Spleen (tissue), 7 donors: ENCODE data around the gene PRKCH.

ENCODE experiments used
- CTCF ChIP-seq, 11 experiments: fragments of 200-600 bp in 7 of 11; fragments of 450-650 bp in 4 of 11; sonication (generic) in 4 of 11; IDR thresholded peaks in 8 of 11; conservative IDR thresholded peaks in 3 of 11; 1 replicate in 7 of 11; 2 replicates in 4 of 11; pipeline versions ENCODE4 v1.4.0 to v1.8.0; 2016 to 2021; ENCODE audit warnings: antibody characterized with exemption in 11 of 11, inconsistent platforms in 4 of 11, mild to moderate bottlenecking in 1 of 11
- POLR2A ChIP-seq, 3 donors: fragments of 450-650 bp; IDR thresholded peaks; one replicate each; pipeline ENCODE4 v1.5.1; 2017; ENCODE audit warnings: antibody characterized with exemption in 3 of 3, mild to moderate bottlenecking in 1 of 3
- donor health status: DM: no; HTN: no; CAD: no; lungs with moderate emphysema.
- donor health status: DM: no; HTN: no; CAD: no.
- donor health status: DM: no; HTN: no; CAD: no.

- TF ChIP-seq POLR2A (IDR thresholded peaks at IDR 0.05) (no peak), CTCF (IDR thresholded peaks at IDR 0.05 in 8 of 11, conservative IDR thresholded peaks at IDR 0.05 in 3 of 11) (no peak)
Observed at GRCh38 chr14:61362072-61362750, 40.8 kb downstream of the PRKCH start.
